HEK293T (cell line): ENCODE measurements around the gene CENPT.

Experiments used
- BHLHE40 ChIP-seq: fragments of 450-650 bp; IDR thresholded peaks from 2 replicates; pipeline ENCODE4 v1.6.1; 2016; ENCODE audit warnings: mild to moderate bottlenecking, moderate library complexity, borderline replicate concordance
- FOXA1 ChIP-seq: fragments of 450-650 bp; IDR thresholded peaks from 2 replicates; pipeline ENCODE4 v1.6.1; 2016; ENCODE audit warnings: mild to moderate bottlenecking
- FOXK2 ChIP-seq: fragments of 450-650 bp; IDR thresholded peaks from 2 replicates; pipeline ENCODE4 v1.6.1; 2016; ENCODE audit warnings: mild to moderate bottlenecking
- FOXM1 ChIP-seq: fragments of 450-650 bp; IDR thresholded peaks from 2 replicates; pipeline ENCODE4 v1.6.1; 2017; ENCODE audit warnings: mild to moderate bottlenecking, borderline replicate concordance
- HDGF ChIP-seq: fragments of 450-650 bp; IDR thresholded peaks from 2 replicates; pipeline ENCODE4 v1.6.1; 2017; ENCODE audit warnings: antibody characterized with exemption, borderline replicate concordance
- SP1 ChIP-seq: fragments of 450-650 bp; IDR thresholded peaks from 2 replicates; pipeline ENCODE4 v1.6.1; 2017
- SUZ12 ChIP-seq: fragments of 450-650 bp; IDR thresholded peaks from 2 replicates; pipeline ENCODE4 v1.6.1; 2016; ENCODE audit warnings: mild to moderate bottlenecking

DNA sequence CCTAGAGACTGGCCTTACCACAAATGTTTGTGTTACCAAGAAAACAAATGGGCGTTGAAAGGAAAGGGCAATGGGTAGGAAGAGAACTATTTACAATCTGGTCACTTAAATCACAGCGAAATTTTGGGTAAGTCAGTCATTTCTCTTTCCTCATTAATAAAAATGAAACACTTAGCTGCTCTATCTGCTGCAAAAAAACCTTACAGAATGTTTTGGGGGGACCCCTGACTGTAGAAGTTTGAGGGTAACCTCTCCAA, 1.5 kb downstream of the CENPT start:
- TF ChIP-seq HDGF (no peak), SP1 (no peak), BHLHE40 (no peak), SUZ12 (no peak), FOXM1 (no peak), FOXA1 (no peak), FOXK2 (no peak)
